Spleen (tissue), 7 donors: ENCODE results near the gene STN1.

Experiments used
- CTCF ChIP-seq, 11 experiments: fragments of 200-600 bp in 7 of 11; fragments of 450-650 bp in 4 of 11; sonication (generic) in 4 of 11; IDR thresholded peaks in 8 of 11; conservative IDR thresholded peaks in 3 of 11; 1 replicate in 7 of 11; 2 replicates in 4 of 11; pipeline versions ENCODE4 v1.4.0 to v1.8.0; 2016 to 2021; ENCODE audit warnings: antibody characterized with exemption in 11 of 11, inconsistent platforms in 4 of 11, mild to moderate bottlenecking in 1 of 11
- POLR2A ChIP-seq, 3 donors: fragments of 450-650 bp; IDR thresholded peaks; one replicate each; pipeline ENCODE4 v1.5.1; 2017; ENCODE audit warnings: antibody characterized with exemption in 3 of 3, mild to moderate bottlenecking in 1 of 3
- donor health status: DM: no; HTN: no; CAD: no; lungs with moderate emphysema.
- donor health status: DM: no; HTN: no; CAD: no.
- donor health status: DM: no; HTN: no; CAD: no.

- TF ChIP-seq CTCF (IDR thresholded peaks at IDR 0.05 in 8 of 11, conservative IDR thresholded peaks at IDR 0.05 in 3 of 11) (no peak), POLR2A (IDR thresholded peaks at IDR 0.05) (no peak)
Observed at GRCh38 chr10:103843854-103844570, 74.0 kb downstream of the STN1 start.
